GM19455 (cell line): ENCODE results near the gene PISD.

Source experiments
- ATAC-seq: cut with Tn5 transposase; IDR thresholded peaks from one replicate; pipeline ENCODE4 v1.9.1; 2021; ENCODE audit not compliant: unreplicated experiment

PISD gene

GRCh38 chr22:31652911-31653684 lies 8.9 kb downstream of the PISD start:
- ATAC-seq: no peak

GRCh38 chr22:31652088-31652487 lies 9.9 kb downstream of the PISD start:
- no peak for ATAC-seq

GRCh38 chr22:31651664-31652063 lies 10.4 kb downstream of the PISD start:
- no peak for ATAC-seq

GRCh38 chr22:31650391-31650790 lies 11.6 kb downstream of the PISD start:
- ATAC-seq: no peak

GRCh38 chr22:31647523-31648320 lies 14.3 kb downstream of the PISD start:
- ATAC-seq: no peak

- no peak for ATAC-seq
Measured at GRCh38 chr22:31647066-31647465, 14.9 kb downstream of the PISD start.

GRCh38 chr22:31646186-31647019 lies 15.6 kb downstream of the PISD start:
- no peak for ATAC-seq

GRCh38 chr22:31639436-31640039 lies 22.5 kb downstream of the PISD start:
- ATAC-seq: no peak

- ATAC-seq: no peak
Measured at GRCh38 chr22:31637891-31638618, 24.0 kb downstream of the PISD start.

- ATAC-seq: peak; percentile 54
Measured at GRCh38 chr22:31637447-31637890, 24.5 kb downstream of the PISD start.

- ATAC-seq: no peak
Measured at GRCh38 chr22:31635638-31636306, 26.2 kb downstream of the PISD start.

- ATAC-seq: no peak
Measured at GRCh38 chr22:31631436-31631835, 30.6 kb downstream of the PISD start.

- peak; percentile 44 for ATAC-seq
Measured at GRCh38 chr22:31630331-31631329, 31.4 kb downstream of the PISD start.

GRCh38 chr22:31629741-31630184 lies 32.3 kb downstream of the PISD start:
- no peak for ATAC-seq

- ATAC-seq: no peak
Measured at GRCh38 chr22:31628969-31629708, 32.9 kb downstream of the PISD start.

GRCh38 chr22:31628362-31628761 lies 33.7 kb downstream of the PISD start:
- no peak for ATAC-seq

GRCh38 chr22:31627223-31627731 lies 34.7 kb downstream of the PISD start:
- no peak for ATAC-seq
